GM18519 (cell line): Measurements from ENCODE around the gene ZDHHC5.
"Not testable (repeated sequence)": the region's sequence is repeated elsewhere in the genome, so short reads cannot be mapped to it uniquely, and the experiment has no call there.

Source experiments
- ATAC-seq: cut with Tn5 transposase; IDR thresholded peaks from one replicate; pipeline ENCODE4 v1.9.1; 2021; ENCODE audit warnings: mild to moderate bottlenecking, moderate library complexity; ENCODE audit not compliant: unreplicated experiment, low FRiP score

Gene ZDHHC5

DNA sequence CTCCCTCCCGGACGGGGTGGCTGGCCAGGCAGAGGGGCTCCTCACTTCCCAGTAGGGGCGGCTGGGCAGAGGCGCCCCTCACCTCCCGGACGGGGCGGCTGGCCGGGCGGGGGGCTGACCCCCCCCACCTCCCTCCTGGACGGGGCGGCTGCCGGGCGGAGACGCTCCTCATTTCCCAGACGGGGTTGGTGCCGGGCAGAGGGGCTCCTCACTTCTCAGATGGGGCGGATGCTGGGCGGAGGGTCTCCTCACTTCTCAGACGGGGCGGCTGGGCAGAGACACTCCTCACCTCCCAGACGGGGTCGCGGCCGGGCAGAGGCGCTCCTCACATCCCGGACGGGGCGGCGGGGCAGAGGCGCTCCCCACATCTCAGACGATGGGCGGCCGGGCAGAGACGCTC, 48.8 kb downstream of the ZDHHC5 start:
- not testable (repeated sequence) for ATAC-seq

DNA sequence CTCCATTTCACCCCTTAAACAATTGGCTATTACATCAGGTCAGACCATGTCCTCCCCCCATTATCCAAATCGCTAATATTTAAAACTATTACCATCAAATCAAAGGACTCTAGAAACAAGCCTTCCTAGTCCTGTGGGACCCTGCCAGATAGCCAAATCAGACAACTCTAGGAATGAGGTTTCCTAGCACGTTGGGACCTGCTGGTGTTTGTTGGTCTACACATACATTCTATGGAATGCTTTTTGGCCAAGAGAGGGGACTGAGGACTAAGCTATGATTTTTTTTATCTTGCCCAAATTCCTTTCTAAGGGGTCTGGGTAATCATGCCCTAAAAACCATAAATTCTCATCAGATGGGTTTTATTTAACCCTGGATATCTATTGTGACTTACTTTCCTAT, 59.3 kb downstream of the ZDHHC5 start:
- no peak for ATAC-seq

DNA sequence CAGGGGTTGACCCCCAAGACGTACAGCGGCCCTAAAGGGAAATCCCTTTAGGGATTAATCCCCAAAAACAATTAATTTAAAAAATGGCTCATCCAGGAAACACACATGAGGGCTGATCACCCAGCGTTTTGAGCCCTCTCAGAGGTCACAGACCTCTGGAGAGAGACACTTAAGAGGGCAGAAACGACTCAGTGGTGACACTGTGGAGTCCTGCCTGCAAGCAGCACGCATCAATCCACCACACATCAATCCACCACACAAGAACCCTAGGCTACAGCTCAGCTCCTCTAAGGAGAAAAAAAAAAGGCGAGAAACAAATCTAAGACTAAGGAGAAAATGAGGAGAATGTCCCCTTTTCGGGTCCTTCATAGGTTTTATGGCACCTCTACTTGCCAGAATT, 60.9 kb downstream of the ZDHHC5 start:
- no peak for ATAC-seq

DNA sequence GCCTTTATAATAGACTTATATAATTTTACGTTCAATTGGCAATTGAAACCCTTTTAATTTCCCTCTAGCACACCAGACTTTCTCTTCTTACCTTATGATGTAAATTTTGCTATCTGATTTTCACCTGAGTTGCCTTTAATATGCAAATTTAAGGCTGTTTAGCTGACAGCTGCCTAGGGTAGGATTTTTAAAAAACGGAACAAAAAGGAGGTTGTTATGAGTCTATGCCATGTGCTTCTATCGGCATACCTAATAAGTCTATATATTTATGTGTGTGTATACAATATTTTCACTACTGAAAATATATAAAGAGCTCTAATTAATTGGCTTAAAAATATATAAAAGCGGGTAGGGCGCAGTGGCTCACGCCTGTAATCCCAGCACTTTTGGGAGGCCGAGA, 61.6 kb downstream of the ZDHHC5 start:
- ATAC-seq, result no peak

DNA sequence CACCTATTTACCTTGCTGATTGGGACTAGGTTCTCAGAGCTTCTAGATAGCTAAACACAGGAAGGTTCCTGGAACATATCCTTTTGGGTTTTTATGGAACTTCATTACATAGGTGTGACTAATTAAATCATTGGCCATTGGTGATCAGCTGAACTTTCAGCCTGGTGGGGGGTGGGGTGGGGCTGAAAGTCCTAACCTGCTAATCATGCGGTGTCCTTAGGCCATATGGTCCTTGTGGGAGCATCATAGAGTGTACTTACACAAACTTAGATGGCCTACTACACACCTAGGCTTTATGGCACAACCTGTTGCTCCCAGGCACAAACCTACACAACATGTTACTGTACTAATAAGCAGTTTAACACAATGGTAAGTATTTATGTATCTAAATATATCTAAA, 64.7 kb downstream of the ZDHHC5 start:
- ATAC-seq, result no peak

DNA sequence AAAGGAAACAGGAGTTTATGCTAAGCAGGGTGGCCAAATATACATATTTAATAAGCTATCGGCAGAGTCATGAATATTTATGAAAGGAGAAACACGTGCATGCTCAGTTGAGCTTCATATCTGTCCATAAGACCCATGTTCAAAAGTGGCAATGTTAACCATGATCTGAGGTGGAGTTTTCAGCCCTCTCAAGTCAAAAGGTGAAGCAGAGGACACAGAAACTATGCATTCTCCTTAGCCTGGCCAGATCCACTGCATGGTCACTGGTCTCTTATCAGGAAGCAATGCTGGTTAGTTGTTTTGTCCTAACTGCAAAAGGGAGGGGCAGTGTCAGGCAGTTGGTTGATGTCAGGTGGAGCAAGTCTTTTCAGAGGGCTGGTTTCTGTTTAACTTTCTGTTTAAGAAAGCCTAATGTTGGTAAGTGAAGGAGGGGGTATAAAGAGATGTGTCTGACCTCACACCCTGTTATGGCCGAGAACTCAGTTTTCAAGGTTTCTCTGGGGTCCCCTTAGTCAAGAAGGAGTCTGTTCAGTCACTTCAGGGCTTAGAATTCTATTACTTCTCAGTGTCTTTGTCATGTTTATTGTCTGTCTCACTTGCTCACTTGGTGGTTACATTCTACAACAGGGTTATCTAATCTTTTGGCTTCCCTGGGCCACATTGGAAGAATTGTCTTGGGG, 67.8 kb downstream of the ZDHHC5 start:
- ATAC-seq, result no peak

DNA sequence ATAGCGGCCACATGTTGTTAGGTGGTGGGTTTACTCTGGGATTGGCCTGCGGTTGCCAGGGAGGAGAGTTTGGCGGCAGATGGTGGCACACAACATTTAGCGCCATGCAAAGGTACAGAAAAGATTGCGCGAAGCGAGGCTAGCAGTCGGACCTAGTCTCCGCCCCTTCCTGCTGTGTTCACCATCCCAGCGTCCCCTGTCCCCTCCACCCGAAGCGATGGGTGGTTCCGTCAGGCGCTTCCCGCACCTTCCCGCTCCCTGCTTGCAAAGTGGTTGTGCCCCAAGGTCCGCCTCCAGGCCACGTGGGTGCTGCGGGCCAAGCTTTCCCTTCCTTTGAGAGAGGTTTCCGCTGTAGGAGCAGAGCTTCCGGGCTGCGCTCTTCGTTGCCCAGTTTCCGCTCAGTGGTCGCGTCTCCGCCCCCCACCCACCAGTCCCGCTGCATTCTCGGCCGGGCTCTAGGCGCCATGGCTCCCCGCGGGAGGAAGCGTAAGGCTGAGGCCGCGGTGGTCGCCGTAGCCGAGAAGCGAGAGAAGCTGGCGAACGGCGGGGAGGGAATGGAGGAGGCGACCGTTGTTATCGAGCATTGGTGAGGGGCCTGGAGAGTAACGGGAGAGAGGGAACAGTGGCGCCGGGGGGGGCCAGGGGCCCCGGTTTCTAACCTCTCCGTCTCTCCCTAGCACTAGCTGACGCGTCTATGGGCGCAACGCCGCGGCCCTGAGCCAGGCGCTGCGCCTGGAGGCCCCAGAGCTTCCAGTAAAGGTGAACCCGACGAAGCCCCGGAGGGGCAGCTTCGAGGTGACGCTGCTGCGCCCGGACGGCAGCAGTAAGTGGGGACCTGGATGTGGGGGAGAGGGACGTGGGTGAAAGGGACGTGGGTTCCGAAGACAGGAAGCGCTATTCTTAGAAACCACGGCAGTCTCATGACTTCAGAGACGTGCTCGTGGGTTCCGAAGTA, 73.5 kb downstream of the ZDHHC5 start, which contains the start of gene SELENOH:
Gene SELENOH, plus strand, starts transcription at position 360 of the 955 bp plus-strand sequence. Its CDS starts 105 bp downstream, at position 465.
- peak; percentile 81 for ATAC-seq

DNA sequence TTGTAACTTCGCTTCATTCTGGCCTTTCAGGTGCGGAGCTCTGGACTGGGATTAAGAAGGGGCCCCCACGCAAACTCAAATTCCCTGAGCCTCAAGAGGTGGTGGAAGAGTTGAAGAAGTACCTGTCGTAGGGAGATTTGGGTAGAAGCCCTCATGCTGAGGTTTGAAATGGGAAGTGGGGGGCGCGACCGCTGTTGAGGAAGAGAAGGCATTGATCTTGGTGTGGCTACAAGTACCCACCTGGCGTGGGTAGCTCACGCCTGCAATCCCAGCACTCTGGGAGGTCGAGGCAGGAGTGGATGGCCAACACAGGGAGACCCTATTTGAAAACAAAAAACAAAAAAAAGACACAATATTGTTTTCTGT, 74.2 kb downstream of the ZDHHC5 start:
- ATAC-seq, result no peak

DNA sequence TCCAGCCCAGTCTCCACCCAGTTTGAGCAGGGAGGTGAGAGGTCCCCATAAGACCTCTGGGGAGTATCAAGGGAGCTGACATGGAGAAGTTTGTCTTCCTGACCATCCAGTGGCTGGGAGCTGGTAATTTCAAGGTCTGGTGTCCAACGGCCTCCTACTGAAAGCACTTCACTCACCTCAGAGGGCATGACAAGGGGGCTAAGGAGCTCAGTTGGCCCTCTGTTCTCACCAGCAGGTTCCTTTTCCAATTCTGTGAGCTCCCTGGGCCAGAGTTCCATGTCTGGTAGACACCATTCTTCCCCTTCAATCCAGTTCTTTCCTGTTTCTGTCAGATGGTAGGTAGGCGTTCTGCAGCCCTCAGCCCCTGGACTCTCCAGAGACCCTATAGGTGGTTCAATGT, 76.4 kb downstream of the ZDHHC5 start:
- no peak for ATAC-seq

DNA sequence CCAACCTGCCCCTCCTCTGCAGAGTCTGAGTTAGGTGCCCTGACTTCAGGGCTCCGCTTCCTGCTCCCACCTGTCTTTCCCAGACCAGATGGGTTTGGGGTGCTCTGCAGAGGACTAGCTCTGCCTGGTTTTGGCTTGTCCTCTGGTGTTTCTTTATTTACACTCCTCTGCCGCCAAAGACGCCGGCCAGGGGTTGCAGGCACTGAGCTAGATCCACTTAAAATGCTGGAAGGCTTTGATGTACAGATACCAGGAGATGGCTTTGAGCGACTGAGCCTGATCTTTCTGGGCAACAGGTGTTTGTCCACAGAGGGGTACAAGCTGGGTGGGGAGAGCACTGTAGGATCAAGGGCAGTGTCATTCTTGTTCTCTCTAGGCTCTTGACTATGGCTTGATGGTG, 77.3 kb downstream of the ZDHHC5 start:
- no peak for ATAC-seq

DNA sequence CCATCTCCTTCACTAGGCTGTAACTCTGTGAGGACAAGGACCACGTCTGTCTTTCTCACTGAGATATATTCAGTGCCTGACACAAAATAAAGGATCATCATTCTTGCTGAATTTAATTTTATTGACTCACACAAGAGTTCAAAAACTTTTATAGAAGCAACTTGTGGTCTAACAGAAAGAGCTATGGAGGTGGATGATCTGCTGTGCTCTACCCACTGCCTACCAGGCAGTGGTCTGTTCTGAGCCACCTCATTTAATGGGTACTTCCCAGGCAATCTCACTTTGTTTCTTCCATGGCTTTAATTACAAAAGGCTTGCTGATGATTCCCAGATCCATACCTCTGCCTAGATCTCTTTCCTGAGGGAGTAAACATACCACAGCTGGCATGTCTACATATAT, 79.0 kb downstream of the ZDHHC5 start:
- ATAC-seq, result no peak
